Lower leg skin (tissue), 3 donors: ENCODE data around the gene SLC25A10.

Source experiments
- CTCF ChIP-seq, 3 donors: fragments of 450-650 bp; IDR thresholded peaks; one replicate each; pipeline ENCODE4 v1.5.1; 2016; ENCODE audit warnings: antibody characterized with exemption in 3 of 3, mild to moderate bottlenecking in 3 of 3, moderate library complexity in 2 of 3
- POLR2A ChIP-seq, 2 donors: fragments of 450-650 bp; IDR thresholded peaks; one replicate each; pipeline ENCODE4 v1.6.1; 2016 to 2017; ENCODE audit warnings: antibody characterized with exemption in 2 of 2, mild to moderate bottlenecking in 1 of 2, moderate library complexity in 1 of 2

- TF ChIP-seq POLR2A (IDR thresholded peaks at IDR 0.05) (no peak), CTCF (IDR thresholded peaks at IDR 0.05) (no peak)
Observed at GRCh38 chr17:81665205-81666091, 46.6 kb upstream of the SLC25A10 start.
